HEK293T (cell line): ENCODE data around the gene CDHR4.
"Not testable (repeated sequence)": the region's sequence is repeated elsewhere in the genome, so short reads cannot be mapped to it uniquely, and the experiment has no call there.

ENCODE experiments used
- ARNT ChIP-seq: fragments of 450-650 bp; IDR thresholded peaks from 2 replicates; pipeline ENCODE4 v1.6.1; 2017; ENCODE audit warnings: mild to moderate bottlenecking
- CTBP1 ChIP-seq: fragments of 450-650 bp; IDR thresholded peaks from 2 replicates; pipeline ENCODE4 v1.6.1; 2016; ENCODE audit warnings: borderline replicate concordance
- ELF4 ChIP-seq: fragments of 450-650 bp; IDR thresholded peaks from 2 replicates; pipeline ENCODE4 v1.6.1; 2017; ENCODE audit warnings: antibody characterized with exemption
- FOXA1 ChIP-seq: fragments of 450-650 bp; IDR thresholded peaks from 2 replicates; pipeline ENCODE4 v1.6.1; 2016; ENCODE audit warnings: mild to moderate bottlenecking
- FOXK2 ChIP-seq: fragments of 450-650 bp; IDR thresholded peaks from 2 replicates; pipeline ENCODE4 v1.6.1; 2016; ENCODE audit warnings: mild to moderate bottlenecking
- FOXM1 ChIP-seq: fragments of 450-650 bp; IDR thresholded peaks from 2 replicates; pipeline ENCODE4 v1.6.1; 2017; ENCODE audit warnings: mild to moderate bottlenecking, borderline replicate concordance
- HDGF ChIP-seq: fragments of 450-650 bp; IDR thresholded peaks from 2 replicates; pipeline ENCODE4 v1.6.1; 2017; ENCODE audit warnings: antibody characterized with exemption, borderline replicate concordance
- L3MBTL2 ChIP-seq: fragments of 450-650 bp; conservative IDR thresholded peaks from 2 replicates; pipeline ENCODE4 v1.6.1; 2016; ENCODE audit warnings: mild to moderate bottlenecking
- NFRKB ChIP-seq: fragments of 450-650 bp; IDR thresholded peaks from 2 replicates; pipeline ENCODE4 v1.6.1; 2016; ENCODE audit warnings: mild to moderate bottlenecking, moderate library complexity
- SP1 ChIP-seq: fragments of 450-650 bp; IDR thresholded peaks from 2 replicates; pipeline ENCODE4 v1.6.1; 2017
- SUZ12 ChIP-seq: fragments of 450-650 bp; IDR thresholded peaks from 2 replicates; pipeline ENCODE4 v1.6.1; 2016; ENCODE audit warnings: mild to moderate bottlenecking
- TARDBP ChIP-seq: fragments of 450-650 bp; IDR thresholded peaks from 2 replicates; pipeline ENCODE4 v1.6.1; 2016

DNA sequence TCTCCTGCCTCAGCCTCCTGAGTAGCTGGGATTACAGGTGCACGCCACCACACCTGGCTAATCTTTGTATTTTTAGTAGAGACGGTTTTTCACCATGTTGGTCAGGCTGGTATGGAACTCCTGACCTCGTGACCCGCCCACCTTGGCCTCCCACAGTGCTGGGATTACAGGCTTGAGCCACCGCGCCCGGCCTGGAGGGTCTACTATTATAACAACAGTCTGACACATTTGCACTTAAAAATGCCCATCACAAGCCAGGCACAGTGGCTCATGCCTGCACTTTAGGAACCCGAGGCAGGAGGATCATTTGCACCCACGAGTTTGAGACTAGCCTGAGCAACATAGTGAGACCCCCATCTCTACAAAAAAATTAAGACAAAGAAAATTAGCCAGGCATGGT lies 17.4 kb downstream of the CDHR4 start:
- not testable (repeated sequence) for TF ChIP-seq TARDBP, ARNT, SUZ12, NFRKB, HDGF, ELF4, FOXM1, L3MBTL2, CTBP1, FOXK2, SP1, FOXA1
